ENCODE measurements around the gene LDAH.

The LDAH gene

GRCh38 chr2:20696366-20696765 is 126.5 kb downstream of the LDAH start:
- no peak overlapping the region for H3K4me3 ChIP-seq (ENCODE audit: low read depth, low read length)
- no peak for TF ChIP-seq CTCF (IDR thresholded peaks at IDR 0.05; ENCODE audit: control insufficient read depth, extremely low read depth, insufficient read depth)
- DNase-seq (ENCODE audit: low read depth): no peak

- TF ChIP-seq CTCF (IDR thresholded peaks at IDR 0.05; ENCODE audit: control insufficient read depth, extremely low read depth, insufficient read depth): no peak
- no peak overlapping the region for H3K4me3 ChIP-seq (ENCODE audit: low read depth, low read length)
- no peak for DNase-seq (ENCODE audit: low read depth)
Measured at GRCh38 chr2:20693317-20693716, 129.6 kb downstream of the LDAH start.

- no peak for TF ChIP-seq CTCF (IDR thresholded peaks at IDR 0.05; ENCODE audit: control insufficient read depth, extremely low read depth, insufficient read depth)
- no peak overlapping the region for H3K4me3 ChIP-seq (ENCODE audit: low read depth, low read length)
Measured at GRCh38 chr2:20692081-20692480, 130.8 kb downstream of the LDAH start.

GRCh38 chr2:20691076-20691734 is 131.7 kb downstream of the LDAH start:
- H3K4me3 ChIP-seq (ENCODE audit: low read depth, low read length): no peak overlapping the region
- DNase-seq (ENCODE audit: low read depth): no peak
- no peak for TF ChIP-seq CTCF (IDR thresholded peaks at IDR 0.05; ENCODE audit: control insufficient read depth, extremely low read depth, insufficient read depth)

More at GRCh38 chr2:20692081-20692480, 130.8 kb downstream of the LDAH start:
- DNase-seq (ENCODE audit: low read depth): no peak

GRCh38 chr2:20689428-20690264 is 133.3 kb downstream of the LDAH start:
- DNase-seq (ENCODE audit: low read depth): no peak
- H3K4me3 ChIP-seq (ENCODE audit: low read depth, low read length): no peak overlapping the region
- no peak for TF ChIP-seq CTCF (IDR thresholded peaks at IDR 0.05; ENCODE audit: control insufficient read depth, extremely low read depth, insufficient read depth)

- H3K4me3 ChIP-seq (ENCODE audit: low read depth, low read length): no peak overlapping the region
- no peak for DNase-seq (ENCODE audit: low read depth)
- TF ChIP-seq CTCF (IDR thresholded peaks at IDR 0.05; ENCODE audit: control insufficient read depth, extremely low read depth, insufficient read depth): no peak
Measured at GRCh38 chr2:20687260-20687832, 135.6 kb downstream of the LDAH start.

All from LNCaP clone FGC (cell line).